AG08395 (cell line): ENCODE data around the gene SLC22A23.
A peak's percentile ranks its signal among the peaks of the same experiment; 100 is the strongest.

Source experiments
- DNase-seq: peaks from one replicate; pipeline ENCODE4 v3.0.0; 2012; ENCODE audit warnings: mixed read lengths, low spot score

The SLC22A23 gene

GRCh38 chr6:3471711-3472110, 14.9 kb upstream of the SLC22A23 start:
- DNase-seq = no peak

- no peak for DNase-seq
Observed at GRCh38 chr6:3471286-3471685, 14.4 kb upstream of the SLC22A23 start.

DNA sequence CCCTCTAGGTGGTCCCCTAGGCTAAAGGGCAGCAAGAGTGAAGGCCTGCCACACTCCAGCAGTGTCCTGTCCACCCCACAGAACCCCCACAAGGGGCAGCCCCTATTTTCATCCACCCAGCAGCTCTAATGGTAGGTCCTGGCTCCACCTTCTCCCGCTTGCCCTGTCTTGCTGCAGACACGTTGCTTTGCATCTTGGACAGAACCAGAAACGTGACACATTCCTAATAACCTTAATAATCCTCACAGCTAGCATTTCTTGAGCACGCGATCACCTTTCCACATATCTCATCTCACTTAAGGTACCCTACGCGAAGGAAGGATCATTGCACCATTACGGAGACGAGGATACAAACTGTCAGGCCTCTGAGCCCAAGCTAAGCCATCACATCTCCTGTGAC, 11.7 kb upstream of the SLC22A23 start:
- DNase-seq = no peak

- no peak for DNase-seq
Observed at GRCh38 chr6:3467996-3468395, 11.1 kb upstream of the SLC22A23 start.

GRCh38 chr6:3466488-3467219, 9.8 kb upstream of the SLC22A23 start:
- DNase-seq = no peak

- DNase-seq = no peak
Observed at GRCh38 chr6:3460253-3460652, 3.4 kb upstream of the SLC22A23 start.

- DNase-seq = no peak
Observed at GRCh38 chr6:3458706-3459421, 2.0 kb upstream of the SLC22A23 start.

DNA sequence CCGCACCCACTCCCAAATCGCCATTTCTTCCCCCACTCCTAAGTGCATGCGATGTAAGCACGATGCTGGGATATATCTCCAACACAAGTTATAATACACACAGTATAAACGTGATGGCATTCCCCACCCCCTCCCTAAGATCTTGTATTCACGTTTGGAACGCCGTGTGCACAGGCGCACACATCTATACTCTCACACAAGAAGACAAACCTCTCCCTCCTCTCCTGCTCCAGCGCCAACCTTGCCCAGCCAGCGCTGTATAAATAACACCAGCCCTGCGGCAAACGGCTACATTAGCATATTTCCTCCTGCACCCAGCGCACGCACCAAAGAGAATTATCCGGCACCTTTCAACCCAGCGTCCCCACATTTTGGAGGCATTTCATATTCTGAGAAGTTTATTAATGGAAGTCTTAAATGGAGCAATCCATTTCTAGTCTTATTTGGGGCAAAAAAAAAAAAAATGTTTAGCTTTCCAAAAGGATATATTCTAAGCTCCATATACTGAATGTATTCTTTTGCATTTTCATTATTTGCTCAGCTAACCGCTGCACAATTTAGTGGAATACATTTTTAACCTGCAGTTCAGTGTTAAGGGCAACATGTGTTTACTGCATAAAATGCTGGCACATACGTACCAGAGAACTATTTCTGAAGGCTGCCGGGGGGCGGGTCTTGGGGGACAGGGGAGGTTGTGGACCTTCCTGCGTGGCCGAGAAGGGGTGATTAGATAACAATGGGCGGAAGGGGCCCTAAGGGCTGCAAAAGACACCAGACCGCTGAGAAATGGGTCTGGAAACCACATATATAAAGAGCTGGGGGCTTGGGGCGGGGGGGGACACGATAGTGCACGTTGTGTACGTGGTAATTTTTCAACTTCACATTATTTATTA, 1.1 kb upstream of the SLC22A23 start:
- no peak for DNase-seq

- DNase-seq = peak; percentile 34
Observed at GRCh38 chr6:3456395-3456897, 404 bp downstream of the SLC22A23 start.

- DNase-seq = no peak
Observed at GRCh38 chr6:3455569-3456394, 1.1 kb downstream of the SLC22A23 start.

GRCh38 chr6:3455147-3455568, 1.7 kb downstream of the SLC22A23 start:
- DNase-seq = no peak

DNA sequence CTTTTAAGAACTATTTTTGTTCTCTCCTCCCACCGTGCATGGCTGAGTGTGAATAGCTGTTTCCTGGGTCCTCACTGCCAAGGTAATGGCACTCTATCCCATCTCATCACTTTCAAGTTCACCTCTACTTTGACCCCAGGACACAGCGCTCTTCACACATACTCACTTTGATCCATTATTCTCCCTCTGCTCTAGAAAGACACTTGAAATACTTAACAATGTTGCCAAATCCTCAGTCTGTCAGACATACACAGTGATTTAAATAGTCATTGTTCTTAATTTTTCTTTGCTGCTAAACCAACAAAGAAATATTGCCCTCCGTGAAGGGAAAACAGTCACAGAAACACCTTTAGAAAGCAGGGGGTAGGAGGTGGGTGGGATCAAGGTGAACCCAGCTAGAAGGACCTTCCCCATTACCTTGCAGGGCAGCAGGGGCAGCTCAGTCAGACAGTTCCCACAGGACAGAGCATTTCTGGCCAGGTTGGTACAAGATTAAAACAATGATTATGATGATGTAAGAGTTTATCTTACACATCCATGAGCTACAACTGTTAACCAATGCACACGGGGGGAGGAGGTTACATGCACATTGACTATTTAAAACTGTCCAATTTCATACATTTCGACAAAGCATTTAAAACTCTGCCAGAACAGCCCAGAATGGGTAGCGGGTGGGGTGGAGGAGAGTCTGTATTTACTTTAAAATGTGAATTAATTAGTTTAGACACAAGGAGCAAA, 2.4 kb downstream of the SLC22A23 start:
- DNase-seq = no peak

DNA sequence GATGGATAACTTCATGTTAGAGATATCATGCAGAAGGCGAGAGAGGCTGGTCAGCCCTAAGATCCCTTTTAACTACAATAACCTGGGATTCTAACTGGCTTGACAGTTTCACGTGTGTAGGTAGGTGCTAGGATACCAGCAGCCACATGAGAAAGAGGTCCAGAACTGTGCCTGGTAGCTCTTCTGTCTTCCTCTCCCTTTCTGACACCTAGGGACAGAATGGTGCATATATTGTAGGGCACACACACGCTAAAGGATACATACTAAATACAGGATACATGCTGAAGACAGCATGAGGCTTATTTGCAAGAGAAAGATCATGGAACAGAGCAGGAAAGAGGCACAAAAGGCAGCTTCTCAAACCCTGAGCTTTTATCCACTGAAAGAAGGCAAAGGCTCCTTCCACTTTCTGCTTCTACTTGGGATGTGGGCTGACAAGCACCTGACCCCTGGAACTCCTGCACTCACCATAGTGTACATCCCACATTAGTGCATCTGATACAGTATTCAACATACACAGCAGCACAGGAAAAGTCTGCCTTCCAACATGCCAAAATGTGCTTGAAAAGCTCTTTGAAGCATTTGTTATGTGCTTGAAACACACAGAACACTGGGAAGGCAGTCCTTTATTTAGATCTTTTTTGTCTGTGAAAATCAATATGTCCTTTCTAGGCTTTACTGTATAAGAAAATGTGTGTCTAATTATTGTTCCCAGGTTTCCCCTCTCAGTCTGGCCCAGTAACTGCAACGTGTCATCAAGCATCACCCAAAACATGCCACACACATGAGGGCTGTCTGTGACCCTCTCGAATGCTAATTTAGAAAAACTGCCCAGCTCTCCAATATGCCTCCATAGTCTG, 3.2 kb downstream of the SLC22A23 start:
- DNase-seq = no peak

DNA sequence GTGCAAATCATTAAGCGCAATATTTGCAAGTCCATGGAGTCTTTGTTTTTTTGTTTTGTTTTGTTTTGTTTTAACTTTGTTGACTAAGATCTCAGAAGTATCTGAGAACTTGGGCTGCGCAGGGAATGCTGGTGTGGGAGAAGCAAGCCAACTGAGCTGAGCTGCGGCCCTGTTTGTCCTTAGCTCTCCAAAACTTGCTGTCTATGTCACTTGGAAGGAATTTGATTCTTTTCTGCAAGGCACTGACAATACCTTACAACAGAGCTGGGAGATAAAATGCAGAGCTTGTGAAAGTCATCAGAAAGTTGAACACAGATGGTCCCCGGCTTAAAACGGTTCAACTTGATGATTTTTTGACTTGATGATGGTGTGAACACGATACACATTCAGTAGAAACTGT, 5.4 kb downstream of the SLC22A23 start:
- DNase-seq = peak; percentile 67

DNA sequence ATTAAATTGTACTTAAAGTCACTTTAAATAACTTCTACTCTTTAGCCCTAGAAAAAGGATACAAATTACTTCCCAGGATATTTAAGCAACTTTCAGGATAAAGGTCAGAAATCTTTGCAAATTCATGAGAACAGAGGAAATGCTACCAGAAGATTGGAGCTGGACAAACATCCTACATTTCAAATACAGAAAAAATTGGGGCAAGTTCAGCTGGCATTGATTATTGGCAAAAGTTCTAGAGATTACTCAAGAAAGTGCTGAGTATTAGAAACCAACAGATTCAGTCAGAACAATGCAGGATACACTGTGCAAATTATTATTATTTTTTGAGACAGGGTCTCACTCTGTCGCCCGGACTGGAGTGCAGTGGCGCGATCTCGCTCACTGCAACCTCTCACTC, 6.0 kb downstream of the SLC22A23 start:
- no peak for DNase-seq

DNA sequence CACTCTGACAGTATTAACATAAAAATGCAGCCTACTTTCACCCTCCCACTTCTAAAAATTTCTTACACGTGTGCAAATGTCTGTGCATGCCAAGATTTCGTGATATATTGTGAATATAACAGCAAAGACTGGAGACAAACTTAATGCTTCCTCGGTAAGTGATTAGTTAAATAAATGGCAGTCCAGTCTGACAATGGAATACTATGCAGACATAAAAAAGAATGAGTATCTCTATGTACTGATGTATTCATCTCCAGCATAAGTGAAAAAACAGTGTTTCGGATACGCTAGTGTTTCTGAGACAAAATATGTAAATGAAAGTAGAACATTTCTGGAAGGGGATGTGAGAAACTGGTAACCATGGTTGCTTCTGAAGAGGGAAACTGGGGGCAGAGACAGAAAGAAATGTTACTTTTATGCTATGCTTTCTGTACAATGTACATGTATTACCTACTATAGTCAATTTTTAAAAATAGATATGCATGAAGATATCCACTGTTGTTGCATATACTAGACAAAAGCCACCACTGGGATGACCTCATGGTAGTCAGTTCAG, 7.0 kb downstream of the SLC22A23 start:
- no peak for DNase-seq

DNA sequence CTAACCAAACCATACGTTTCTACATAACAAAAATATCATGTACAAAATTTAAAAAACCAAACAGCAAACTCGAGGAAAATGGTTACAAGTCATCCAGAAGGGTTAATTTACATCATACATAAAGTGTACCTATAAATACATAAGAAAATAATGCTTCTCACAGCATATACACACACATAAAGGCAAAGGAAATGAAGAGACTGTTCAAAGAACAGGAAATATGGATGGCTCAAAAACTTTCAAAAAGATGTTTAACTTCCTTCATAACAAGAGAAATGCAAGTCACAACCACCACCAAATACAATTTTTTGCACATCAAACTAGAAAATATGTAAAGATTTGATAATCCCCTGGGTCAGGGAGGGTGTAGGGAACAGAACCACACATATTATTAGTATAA, 7.5 kb downstream of the SLC22A23 start:
- no peak for DNase-seq

DNA sequence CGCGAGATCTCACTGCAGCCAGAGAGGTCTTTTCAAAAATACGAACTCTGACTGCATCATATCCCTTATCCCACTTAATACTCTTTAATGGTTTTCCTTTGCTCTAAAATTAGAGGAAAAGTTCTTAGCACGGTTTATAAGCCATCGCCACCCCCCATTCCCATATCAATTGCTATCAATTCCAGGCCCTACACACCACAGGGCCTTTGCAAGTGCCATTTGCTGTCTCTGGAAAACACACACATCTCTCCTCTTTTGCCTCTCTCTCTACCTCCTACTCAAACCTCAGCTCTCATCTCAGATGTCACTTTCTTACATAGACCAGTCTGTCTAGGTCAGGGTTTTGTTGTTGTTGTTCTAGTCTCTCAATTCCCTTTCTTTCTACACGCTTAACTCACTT, 9.8 kb downstream of the SLC22A23 start:
- DNase-seq = no peak

DNA sequence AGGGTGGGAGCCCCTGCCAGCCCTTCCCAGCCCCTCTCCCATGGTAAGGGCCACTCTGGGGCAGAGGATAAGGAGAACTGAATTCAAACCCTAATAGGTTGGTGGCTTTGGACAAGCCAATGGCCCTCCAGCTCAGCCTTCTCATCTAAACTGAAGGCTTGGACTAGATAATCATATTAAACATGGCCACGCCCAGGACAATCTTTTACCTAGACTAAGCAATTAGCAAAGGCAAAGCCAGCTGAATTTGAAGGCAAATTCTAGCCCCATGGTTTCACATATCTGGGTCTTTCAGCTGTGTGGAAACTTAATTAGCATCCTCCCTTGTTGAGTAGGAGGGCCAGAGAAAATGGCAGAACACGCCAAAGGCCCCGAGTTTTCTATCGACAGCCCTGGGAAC, 10.7 kb downstream of the SLC22A23 start:
- no peak for DNase-seq
